ENCODE measurements around the gene KRT7. TPM values are rescaled to one million over a fixed set of nuclear protein-coding genes. Genes with fewer than 3 reads are reported as not detected.

Gene KRT7
- total RNA-seq, 2 donors from 2014 or later, result 4.1 to 6.8 TPM

DNA sequence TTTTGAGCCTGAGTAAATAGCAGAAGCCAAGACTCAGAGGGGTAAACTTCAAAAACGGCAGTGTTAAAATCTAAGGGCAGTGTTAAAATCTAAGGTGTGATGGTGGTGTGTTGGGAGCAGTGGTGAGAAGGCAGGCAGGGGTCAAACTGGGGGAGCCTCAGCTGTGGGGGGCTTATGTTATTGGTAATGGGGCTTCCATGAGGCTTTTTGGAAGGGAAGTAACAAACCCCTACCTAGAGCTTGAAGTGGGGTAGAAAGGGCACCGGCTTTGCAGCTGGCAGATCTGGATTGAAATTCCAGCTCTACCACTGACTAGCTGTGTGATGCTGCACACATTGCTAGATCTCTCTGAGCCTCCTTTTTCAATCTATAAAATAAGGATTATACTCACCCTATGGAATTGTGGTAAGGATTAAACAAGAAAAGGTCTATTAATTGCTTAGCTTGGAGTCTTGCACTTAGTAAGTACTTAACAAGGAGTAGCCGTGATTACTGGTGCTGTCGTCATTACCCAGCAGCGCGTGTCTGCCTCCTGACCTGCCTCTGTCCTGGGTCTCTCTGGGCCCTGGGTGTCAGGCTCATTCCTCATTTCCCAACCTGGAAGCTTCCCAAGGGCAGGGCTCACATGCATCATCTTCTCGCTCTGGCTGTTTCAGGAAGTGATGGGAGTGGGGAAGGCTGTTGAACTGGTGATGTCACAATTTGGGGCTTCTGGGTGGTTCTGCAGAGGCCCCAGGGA, 22.7 kb upstream of the KRT7 start:
- DNase-seq (ENCODE audit: low spot score), result peak; percentile 87
- intact Hi-C loops (cut with DNase I), result no loop called here

DNA sequence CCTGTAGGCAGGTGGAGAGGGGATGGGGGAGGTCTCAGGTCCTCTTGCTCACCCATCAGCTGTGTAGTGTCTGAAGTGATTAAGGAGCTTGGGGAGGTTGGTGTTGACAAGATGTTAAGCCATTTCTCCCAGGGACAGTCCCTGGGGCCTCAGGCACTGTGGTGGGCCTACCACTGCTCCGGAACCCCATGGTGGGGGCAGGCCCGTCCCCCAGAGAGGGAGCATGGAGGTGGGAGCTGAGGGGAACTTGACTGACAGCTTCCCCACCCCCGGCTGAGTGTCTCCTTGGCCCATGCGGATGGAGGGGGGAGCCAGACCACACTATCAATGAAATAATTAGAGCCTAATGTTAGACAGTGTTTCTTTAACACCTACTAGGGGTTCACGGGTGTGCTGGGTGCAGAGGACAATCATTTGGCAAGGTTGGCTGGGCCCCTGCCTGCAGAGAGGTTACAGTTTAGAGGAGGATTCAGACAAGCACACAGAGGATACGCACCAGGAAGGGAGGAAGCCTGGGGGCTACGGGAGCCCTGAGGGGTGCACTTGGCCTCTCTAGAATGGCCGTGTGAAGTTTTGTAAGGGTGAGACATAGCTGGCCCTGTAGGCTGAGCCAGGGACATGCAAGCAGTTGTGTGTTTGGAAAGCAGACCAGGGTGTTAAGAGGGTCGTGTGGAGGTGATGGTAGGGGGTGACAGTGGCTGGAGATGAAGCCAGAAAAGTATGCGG, 22.0 kb upstream of the KRT7 start:
- intact Hi-C loops (cut with DNase I), result no loop called here
- DNase-seq (ENCODE audit: low spot score), result peak; percentile 71

DNA sequence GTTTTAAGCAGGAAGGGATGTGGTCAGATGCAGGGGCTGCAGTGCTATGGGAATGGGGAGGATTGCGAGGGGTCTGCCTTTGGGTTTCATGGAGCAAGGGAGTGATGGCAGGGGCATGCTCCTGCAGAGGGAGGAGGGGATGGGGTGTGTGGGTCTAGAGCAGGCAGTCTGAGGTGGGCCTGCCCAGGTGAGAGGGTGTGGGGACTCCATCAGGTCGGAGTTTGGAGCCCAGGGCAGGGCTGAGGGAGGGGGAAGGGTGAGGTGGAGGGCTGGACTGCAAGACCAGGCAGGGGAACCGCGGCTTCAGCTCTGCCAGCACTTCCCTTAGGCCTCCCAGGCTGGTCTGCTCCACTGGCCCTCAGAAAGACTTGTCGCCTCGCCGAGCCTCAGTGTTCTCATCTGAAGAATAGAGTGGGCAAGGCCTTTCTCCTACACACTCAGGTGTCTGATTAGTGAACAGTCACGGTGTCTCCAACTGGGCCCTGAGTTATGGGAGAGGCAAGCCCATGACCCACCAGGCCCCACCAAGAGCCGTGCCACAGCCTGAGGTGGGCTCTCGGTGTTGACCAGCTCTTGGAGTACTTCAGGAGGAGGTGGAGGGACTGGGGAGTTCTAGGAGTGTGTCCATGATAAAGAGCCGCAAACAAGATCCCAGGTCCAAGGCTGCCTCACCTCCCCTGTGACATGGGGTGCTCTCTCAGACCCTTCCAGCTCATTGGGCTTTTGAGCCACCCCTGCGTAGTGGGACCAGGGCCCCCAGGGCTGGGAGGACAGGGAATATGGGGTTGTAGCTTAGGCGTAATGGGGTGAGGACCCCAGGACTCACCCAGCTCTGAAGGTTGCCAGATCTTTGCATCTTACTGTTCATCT, 21.1 kb upstream of the KRT7 start:
- peak; percentile 73 for DNase-seq (ENCODE audit: low spot score)
- intact Hi-C loops (cut with DNase I), result no loop called here

DNA sequence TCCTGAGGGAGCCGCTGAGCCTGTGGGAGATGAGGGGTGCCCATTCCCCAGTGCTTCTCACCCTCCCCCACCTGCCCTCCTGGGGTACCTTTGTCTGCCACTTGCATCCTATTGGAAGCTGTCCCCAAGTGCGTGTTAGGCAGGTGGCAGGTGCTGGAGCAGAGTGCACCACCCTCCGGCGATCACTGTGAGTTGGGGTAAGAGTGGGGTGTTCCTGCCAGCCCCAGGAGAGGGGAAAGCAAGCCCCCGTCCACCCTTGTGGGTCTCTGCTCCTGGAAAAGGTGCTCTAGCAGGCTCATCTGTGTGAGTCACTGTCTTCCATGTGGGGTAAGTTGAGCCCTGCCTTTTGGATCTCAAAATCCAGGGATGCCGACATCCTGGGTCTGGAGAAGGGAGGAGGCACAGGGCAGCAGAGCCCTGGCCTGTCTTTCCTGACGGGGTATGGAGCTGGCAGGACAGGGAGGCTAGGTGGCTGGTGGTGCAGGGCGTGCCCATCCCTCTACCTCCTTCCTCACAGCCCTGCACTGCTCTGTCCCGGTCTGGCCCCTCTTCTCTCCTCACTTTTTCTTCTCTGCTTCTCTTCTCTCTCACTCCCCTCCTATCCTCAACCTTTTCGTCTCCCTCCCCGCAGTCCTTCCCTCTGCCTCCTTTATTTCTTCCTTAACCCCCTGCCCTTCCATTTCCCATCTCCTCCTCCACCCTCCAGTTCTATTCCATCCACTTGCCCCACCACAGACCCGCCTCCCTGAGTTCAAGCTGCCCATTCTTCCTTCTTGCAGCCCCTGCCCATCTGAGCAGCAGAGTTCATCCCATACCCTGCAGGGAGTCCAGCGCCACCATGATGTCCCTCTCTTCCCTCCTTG, 20.1 kb upstream of the KRT7 start:
- DNase-seq (ENCODE audit: low spot score), result peak; percentile 62
- intact Hi-C loops (cut with DNase I), result no loop called here

DNA sequence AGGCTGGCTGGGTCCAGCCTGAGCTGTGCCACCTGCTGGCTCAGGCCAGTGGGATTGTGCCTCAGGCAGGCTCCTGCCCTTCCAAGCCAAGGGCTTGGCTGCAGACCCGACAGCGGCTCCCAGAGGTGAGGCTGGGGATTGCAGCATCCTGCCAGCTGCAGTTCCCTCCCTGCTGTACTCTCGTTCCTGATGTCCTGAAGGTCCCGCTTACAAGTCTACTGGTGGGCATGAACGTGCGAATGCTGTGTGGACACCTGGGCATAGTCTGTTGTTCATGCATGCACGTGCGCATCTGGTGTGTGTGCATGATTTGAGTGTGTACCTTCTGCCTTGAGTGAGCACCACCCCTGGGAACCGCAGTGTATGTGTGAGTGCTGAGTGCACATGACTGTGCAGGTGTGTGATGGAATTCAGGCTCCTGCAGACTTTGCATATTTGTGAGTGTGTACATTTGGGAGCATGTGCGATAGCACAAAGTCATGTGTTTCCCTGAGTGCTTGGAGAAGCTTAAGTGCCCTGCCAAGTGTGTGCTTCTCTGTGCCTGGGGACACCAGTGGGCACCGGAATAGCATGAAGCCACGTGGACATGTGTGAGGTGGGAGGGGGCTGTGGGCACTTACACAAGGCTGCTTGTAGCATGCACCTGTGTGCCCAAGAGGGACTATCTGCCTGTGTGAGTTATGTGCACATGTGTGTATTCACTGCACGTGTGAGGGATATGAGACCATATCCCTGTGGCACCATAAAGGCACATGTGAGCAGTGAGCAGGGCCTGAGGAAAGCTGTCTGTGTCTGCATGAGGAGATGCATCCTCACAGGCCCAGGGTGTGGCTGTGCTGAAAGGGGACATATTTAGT, 19.3 kb upstream of the KRT7 start:
- intact Hi-C loops (cut with DNase I), result loop anchor here in 1 of 2 donors (2.0 kb wide), 1 partner anchor 47 kb away; no protein-coding TSS in a partner anchor
- DNase-seq (ENCODE audit: low spot score), result peak; percentile 87

DNA sequence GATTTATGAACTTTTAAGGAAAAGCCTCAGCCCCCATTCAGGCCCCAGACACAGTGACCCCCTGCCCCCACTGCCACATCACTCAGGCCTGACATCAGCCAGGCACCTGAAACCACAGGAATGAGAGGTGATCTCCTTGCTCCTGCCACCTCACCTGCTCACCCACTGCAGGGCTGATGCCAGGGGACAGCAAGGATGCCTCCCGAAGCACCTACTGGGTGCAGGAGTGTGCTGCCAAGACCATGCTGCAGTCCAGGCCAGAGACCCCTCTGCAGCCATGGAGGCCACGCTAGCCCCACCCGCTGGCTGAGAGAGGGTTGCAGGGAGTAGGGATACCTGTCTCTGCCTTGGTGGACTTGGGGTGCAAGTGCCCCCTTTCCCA, 18.6 kb upstream of the KRT7 start:
- intact Hi-C loops (cut with DNase I), result loop anchor here in 1 of 2 donors (2.0 kb wide), 1 partner anchor 48 kb away; no protein-coding TSS in a partner anchor
- peak; percentile 56 for DNase-seq (ENCODE audit: low spot score)

DNA sequence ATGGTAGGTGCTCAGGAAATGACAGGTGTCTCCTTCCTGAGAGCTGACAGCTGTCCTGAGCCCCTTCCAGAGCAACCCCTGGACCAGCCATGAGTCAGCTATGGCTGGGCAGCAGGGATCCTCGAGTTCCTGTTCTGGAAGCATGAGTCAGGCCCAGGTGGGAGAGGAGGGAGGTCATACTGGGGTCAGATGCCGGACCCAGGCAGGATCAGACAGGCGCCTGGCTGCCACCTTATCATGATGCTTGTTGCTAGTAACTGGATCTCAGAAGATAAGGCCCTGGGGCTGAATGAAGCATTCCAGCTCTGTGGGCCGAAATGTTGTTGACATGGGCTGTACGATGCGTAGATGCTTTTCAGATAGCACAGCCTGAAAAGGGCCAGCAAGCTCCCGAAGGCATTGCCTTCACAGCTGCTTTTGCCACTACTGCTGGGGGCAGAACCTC, 17.4 kb upstream of the KRT7 start:
- peak; percentile 65 for DNase-seq (ENCODE audit: low spot score)
- intact Hi-C loops (cut with DNase I), result loop anchor here in 1 of 2 donors (2.0 kb wide), 1 partner anchor 49 kb away; no protein-coding TSS in a partner anchor

DNA sequence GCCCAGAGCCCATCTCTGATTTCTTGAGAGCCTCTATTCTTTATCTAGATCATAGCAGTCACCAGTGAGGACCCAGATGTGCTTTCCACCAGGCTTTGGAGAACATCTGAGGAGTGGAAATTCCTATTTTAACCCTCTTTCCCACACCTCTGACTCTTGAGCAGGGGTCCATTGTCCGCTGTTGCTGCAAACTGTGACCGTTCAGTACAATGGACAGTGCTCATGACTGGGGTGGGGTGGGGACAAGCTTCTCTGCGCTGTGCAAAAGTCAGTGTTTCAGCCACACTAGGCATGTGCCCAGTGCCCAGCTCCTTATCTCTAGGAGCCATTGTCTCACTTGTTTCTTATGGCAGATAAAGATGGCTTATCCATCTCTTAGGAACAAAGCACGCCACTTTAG, 16.9 kb upstream of the KRT7 start:
- DNase-seq (ENCODE audit: low spot score), result peak; percentile 36
- intact Hi-C loops (cut with DNase I), result no loop called here

DNA sequence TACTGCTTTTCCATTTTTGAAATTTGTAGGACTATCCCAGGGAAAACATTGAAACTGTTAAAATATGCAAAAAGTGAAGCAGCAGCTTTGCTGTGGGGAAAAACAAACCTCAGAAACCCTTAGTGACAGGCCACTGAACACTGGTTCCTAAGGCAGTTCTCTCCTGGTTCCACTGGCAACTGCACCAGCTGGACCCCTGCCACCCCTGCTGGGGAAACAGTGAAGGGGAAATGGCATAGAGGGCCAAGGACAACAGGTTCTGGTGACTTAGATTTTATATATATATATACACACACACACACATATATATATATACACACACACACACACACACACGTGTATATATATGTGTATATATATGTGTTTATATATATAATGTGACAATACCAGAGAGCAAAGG, 16.2 kb upstream of the KRT7 start:
- peak; percentile 73 for DNase-seq (ENCODE audit: low spot score)
- intact Hi-C loops (cut with DNase I), result no loop called here

DNA sequence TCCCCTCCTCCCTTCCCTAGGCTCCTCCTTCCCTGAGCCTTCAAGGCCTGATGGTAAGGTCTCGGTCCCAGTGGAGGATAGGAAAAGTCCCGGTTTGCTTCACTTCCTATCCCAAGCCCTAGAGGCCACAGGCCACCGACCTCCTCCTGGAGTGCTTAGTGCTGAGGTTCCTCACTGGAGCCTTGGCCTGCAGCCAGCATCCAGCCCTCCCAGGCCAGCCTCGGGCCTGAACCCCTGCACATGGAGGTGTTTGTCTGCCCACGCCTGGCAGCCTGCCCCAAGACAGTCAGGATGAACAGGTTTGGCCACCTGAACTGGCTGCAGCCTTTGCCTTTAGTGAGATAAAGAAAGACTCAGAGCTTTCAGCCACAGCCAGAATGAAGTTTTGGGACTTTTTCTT, 15.8 kb upstream of the KRT7 start:
- DNase-seq (ENCODE audit: low spot score), result peak; percentile 80
- intact Hi-C loops (cut with DNase I), result no loop called here

DNA sequence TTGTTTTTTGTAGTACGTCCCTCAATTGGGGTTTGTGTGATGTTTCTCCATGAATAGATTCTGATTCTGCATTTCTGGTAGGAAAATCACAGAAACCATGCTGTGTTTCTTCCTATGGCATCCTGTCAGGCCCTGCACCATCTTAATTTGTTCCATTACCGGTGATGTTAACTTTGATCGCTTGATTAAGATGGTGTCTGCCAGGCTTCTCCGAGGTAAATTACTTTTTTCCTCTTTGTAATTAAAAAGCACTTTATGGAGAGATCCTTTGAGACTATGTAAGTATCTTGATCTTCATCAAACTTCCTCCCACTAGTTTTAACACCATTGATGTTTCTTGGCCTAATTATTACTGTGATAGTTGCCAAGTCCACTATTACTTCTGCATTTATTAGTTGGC, 15.0 kb upstream of the KRT7 start:
- intact Hi-C loops (cut with DNase I), result no loop called here
- no peak for DNase-seq (ENCODE audit: low spot score)

DNA sequence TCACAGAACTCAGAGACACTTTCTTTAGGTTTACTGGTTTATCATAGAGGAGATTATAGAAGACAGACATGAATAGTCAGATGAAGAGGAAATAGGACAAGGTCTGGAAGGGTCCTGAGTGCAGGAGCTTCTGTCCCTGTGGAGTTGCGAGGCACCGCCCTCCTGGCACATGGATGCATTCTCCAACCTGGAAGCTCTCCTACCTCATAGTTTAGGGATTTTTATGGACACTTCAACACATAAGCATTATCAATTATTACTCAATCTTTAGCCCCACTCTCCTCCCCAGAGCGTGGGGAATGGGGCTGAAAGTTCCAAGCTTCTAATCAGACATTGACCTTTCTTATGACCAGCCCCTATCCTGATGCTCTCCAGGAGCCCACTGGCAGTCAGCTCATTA, 12.6 kb upstream of the KRT7 start:
- no peak for DNase-seq (ENCODE audit: low spot score)
- intact Hi-C loops (cut with DNase I), result no loop called here

DNA sequence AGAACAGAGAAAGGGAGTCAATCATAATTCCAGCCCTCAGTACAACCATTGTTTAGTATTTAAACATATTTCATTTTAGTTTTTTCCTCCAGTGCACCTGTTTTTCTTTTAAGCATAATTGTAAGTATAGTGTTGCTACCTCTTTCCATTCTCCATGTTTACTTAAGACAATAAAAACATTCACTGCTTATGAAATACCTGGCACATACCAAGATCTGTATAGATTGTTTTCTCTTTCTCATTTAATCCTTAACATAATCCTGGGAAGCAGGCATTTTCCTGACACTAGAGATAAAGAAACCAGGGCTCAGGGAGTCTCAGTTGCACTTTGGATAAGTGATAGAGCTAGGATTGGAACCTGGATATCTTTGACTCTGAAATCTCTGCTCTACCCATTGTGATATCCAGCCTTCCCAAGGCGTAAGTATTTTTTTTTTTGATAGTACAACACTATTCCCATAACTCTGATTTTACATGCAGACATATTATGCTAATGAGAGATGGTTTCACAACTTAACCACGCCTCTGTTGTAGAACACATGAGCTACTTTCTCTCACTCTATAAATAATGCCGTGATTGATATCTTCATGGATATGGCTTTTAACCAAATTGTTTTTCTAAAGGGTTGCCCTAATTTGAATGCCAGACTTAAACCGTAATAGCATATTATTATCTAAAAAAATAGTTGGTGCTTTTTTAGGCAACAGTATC, 11.8 kb upstream of the KRT7 start:
- DNase-seq (ENCODE audit: low spot score), result no peak
- intact Hi-C loops (cut with DNase I), result no loop called here

DNA sequence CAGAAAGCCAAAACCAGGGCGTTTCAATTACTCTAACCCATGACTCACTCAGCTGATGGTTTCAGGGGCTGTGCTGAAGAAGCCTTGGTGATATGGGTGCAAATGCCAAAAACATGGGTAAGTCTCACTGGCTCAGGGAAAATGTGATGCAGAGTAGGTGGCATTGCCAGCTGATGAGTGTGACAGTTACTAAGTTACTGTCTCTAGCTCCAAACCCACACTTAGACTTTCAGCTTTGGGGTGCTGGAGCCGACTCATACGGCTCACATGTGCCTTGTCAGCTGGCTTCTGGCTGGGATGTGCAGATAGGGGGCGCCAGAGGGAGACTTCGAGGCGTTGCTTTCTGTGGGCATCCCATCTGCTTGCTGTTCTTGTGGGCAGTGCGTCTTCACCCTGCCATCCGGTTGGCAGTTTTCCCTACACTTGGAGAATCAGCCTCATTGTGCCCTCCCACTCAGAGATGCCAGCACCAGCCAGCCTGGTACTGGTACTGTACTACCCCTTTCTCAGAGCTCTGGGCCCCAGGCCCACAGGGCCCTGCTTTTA, 11.1 kb upstream of the KRT7 start:
- intact Hi-C loops (cut with DNase I), result no loop called here
- DNase-seq (ENCODE audit: low spot score), result peak; percentile 79

DNA sequence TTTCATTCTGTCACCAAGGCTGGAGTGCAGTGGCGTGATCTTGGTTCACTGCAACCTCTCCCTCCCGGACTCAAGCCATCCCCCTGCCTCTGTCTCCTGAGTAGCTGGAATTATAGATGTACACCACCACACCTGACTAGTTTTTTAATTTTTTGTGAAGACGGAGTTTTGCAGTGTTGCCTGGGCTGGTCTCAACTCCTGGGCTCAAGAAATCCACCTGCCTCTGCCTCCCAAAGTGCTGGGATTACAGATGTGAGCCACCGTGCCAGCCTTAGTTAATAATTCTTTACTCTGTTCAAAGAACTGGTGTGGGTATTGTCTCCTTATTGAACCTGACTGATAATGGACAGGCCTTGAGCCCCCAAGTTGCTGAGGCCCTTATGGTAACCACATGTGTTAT, 10.4 kb upstream of the KRT7 start:
- DNase-seq (ENCODE audit: low spot score), result peak; percentile 28
- intact Hi-C loops (cut with DNase I), result no loop called here

DNA sequence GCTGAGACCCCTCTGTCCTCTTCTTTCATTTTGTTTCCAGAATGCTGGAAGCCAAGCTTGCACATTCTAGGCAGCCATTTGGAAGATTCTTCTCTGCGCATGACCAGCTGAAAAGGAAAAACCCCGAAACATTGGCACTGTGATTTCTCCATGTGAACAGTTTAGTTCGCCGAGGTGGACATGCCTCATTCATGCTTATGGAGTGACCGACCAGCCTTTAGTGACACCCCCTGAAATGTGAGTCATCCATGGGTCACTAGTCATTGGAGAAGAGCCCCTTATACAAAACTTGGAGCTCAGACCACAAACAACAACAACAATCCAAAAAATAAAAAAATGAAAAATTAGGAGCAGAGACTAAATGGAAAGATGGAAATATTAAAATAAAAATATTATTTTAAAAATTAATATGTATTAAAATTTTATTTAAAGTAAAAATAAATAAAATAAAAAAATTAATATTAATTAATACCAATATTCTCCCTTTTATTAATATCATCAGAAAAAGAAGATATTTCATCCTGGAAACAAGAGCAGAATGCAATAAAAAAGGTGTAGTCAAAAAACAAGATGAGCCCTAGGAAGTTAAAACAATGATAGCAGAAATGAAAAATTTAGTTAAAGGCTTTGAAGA, 9.5 kb upstream of the KRT7 start:
- no peak for DNase-seq (ENCODE audit: low spot score)
- intact Hi-C loops (cut with DNase I), result no loop called here

DNA sequence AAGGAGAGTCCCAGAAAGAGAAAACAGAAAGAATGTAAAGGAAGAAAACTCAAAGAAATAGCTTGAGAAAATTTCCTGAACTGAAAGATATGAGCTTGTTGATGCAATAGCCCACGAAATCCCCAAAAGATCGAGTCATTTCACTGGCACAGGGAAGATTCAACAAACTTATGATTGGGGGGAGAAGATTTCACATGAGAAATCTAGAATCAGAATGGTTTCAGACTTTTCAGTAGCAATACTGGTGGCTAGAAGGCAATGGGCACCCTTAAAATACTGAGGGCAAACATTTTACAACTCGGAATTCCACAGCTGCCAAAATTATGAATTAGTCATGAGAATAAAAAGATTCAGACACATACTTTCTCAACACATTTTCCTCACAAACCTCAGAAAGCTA, 8.9 kb upstream of the KRT7 start:
- DNase-seq (ENCODE audit: low spot score), result no peak
- intact Hi-C loops (cut with DNase I), result no loop called here
